ENCODE data around the gene DBX1.

DBX1 gene

GRCh38 chr11:20120134-20120925, 39.9 kb downstream of the DBX1 start:
- DNase-seq, result no peak

- no peak for DNase-seq
These were observed 41.0 kb downstream of the DBX1 start for GRCh38 chr11:20119315-20119714.

GRCh38 chr11:20118209-20118608, 42.1 kb downstream of the DBX1 start:
- DNase-seq, result no peak

- DNase-seq, result no peak
These were observed 43.0 kb downstream of the DBX1 start for GRCh38 chr11:20117291-20117690.

GRCh38 chr11:20116825-20117224, 43.5 kb downstream of the DBX1 start:
- no peak for DNase-seq

- no peak for DNase-seq
These were observed 45.7 kb downstream of the DBX1 start for GRCh38 chr11:20114588-20114987.

- DNase-seq, result no peak
These were observed 47.2 kb downstream of the DBX1 start for GRCh38 chr11:20113149-20113438.

- no peak for DNase-seq
These were observed 47.8 kb downstream of the DBX1 start for GRCh38 chr11:20112291-20113148.

GRCh38 chr11:20111871-20112270, 48.4 kb downstream of the DBX1 start:
- no peak for DNase-seq

- peak; percentile 8 to 25 for DNase-seq
These were observed 49.2 kb downstream of the DBX1 start for GRCh38 chr11:20110908-20111669.

- no peak for DNase-seq
These were observed 50.4 kb downstream of the DBX1 start for GRCh38 chr11:20109731-20110445.

Data from stimulated activated CD4-positive, alpha-beta T cell treated with anti-CD3 and anti-CD28 coated beads, Interleukin-4, amount 100 ng/mL, for 4 hours (primary cell).